Smooth muscle cell (in vitro differentiated cells): ENCODE measurements around the gene DST. TPM values are rescaled to one million over a fixed set of nuclear protein-coding genes. Genes with fewer than 3 reads are reported as not detected.
"Not testable (repeated sequence)": the region's sequence is repeated elsewhere in the genome, so short reads cannot be mapped to it uniquely, and the experiment has no call there.

ENCODE experiments used
- DNase-seq: peaks from one replicate; lab custom pipeline; 2025; ENCODE audit not compliant: unreplicated experiment; lab: John Stamatoyannopoulos, UW
- H2AFZ ChIP-seq: fragments of 200-600 bp; sonication (generic); 2 replicates; pipeline ENCODE4 v1.6.0; 2016; ENCODE audit warnings: antibody characterized with exemption, low read depth, mild to moderate bottlenecking
- H3F3A ChIP-seq: fragments of 200-600 bp; sonication (generic); 2 replicates; pipeline ENCODE4 v1.6.0; 2017; ENCODE audit warnings: antibody characterized with exemption, low read depth
- H3K27ac ChIP-seq: fragments of 200-600 bp; sonication (generic); 2 replicates; pipeline ENCODE4 v1.5.1; 2016; ENCODE audit warnings: low read depth, mild to moderate bottlenecking
- H3K27me3 ChIP-seq: fragments of 200-600 bp; sonication (generic); 2 replicates; pipeline ENCODE4 v1.6.1; 2016; ENCODE audit warnings: low read depth, mild to moderate bottlenecking
- H3K36me3 ChIP-seq: fragments of 200-600 bp; sonication (generic); 2 replicates; pipeline ENCODE4 v1.5.1; 2016; ENCODE audit warnings: low read depth
- H3K4me1 ChIP-seq: fragments of 200-600 bp; sonication (generic); 2 replicates; pipeline ENCODE4 v1.5.1; 2016; ENCODE audit warnings: low read depth
- H3K4me2 ChIP-seq: fragments of 200-600 bp; sonication (generic); 2 replicates; pipeline ENCODE4 v1.6.0; 2016; ENCODE audit warnings: mild to moderate bottlenecking
- H3K4me3 ChIP-seq: fragments of 200-600 bp; sonication (generic); 2 replicates; pipeline ENCODE4 v1.5.1; 2016; ENCODE audit warnings: mild to moderate bottlenecking
- H3K79me2 ChIP-seq: fragments of 200-600 bp; sonication (generic); 2 replicates; pipeline ENCODE4 v1.6.0; 2016; ENCODE audit warnings: low read depth, mild to moderate bottlenecking
- H3K9ac ChIP-seq: fragments of 200-600 bp; sonication (generic); 2 replicates; pipeline ENCODE4 v1.6.0; 2016; ENCODE audit warnings: low read depth
- H3K9me3 ChIP-seq: fragments of 200-600 bp; sonication (generic); replicated peaks from 2 replicates; pipeline ENCODE4 v1.5.1; 2016; ENCODE audit warnings: low read depth
- H4K20me1 ChIP-seq: fragments of 200-600 bp; sonication (generic); 2 replicates; pipeline ENCODE4 v1.6.0; 2016; ENCODE audit warnings: low read depth
- CTCF ChIP-seq: fragments of 200-600 bp; sonication (generic); IDR thresholded peaks from 2 replicates; pipeline ENCODE4 v1.5.1; 2017; ENCODE audit warnings: borderline replicate concordance, mild to moderate bottlenecking, antibody characterized with exemption; ENCODE audit not compliant: insufficient read depth, poor library complexity, severe bottlenecking
- WGBS: methylation state at CpG from one replicate; pipeline ENCODE4 v1.1.7; 2016; ENCODE audit warnings: low lambda C conversion rate; 5-methylcytosine and 5-hydroxymethylcytosine counted together
- polyA plus RNA-seq: library from polyadenylated mRNA; unstranded; fragments of >200 nt; fragmentation: Nextera tagmentation; extraction: Ambion mirVana; gene quantifications from 2 replicates; pipeline ENCODE4 v1.2.1, GENCODE V29; 2016
- total RNA-seq: library from RNA; depleted of rRNA; stranded (reverse); fragments of >200 nt; gene quantifications from 2 replicates; pipeline ENCODE4 v1.2.3, GENCODE V29; 2014

DST gene
- total and polyA plus RNA-seq, 2 experiments from 2014 or later: 17.1 to 186 TPM

GRCh38 chr6:56499095-56499494 lies 143.6 kb downstream of the DST start:
- H3K36me3 ChIP-seq: no peaks in the 10 kb centered on the region
- DNase-seq: no peak
- H3K4me1 ChIP-seq: no peaks in the 10 kb centered on the region
- peak overlapping the region; percentile 58 for H3K4me2 ChIP-seq
- H3K27me3 ChIP-seq: no peaks in the 10 kb centered on the region
- H3K79me2 ChIP-seq: no peaks in the 10 kb centered on the region
- peak overlapping the region; percentile 89 for H3K27ac ChIP-seq
- no peak overlapping the region for H2AFZ ChIP-seq
- H4K20me1 ChIP-seq: no peaks in the 10 kb centered on the region
- no peak overlapping the region for H3K4me3 ChIP-seq
- peaks cover 16% of the 10 kb centered on the region for H3F3A ChIP-seq
- H3K9me3 ChIP-seq: no peaks in the 10 kb centered on the region
- no peak for TF ChIP-seq CTCF
- H3K9ac ChIP-seq: peak overlapping the region; percentile 42

- Histone ChIP-seq H3K4me3 (no peak overlapping the region), H3K4me2 (no peak overlapping the region), H3K9me3 (no peaks in the 10 kb centered on the region), H3K36me3 (no peaks in the 10 kb centered on the region), H2AFZ (no peak overlapping the region), H3K27me3 (no peaks in the 10 kb centered on the region), H3F3A (peaks cover 16% of the 10 kb centered on the region), H3K4me1 (no peaks in the 10 kb centered on the region), H4K20me1 (no peaks in the 10 kb centered on the region), H3K9ac (no peak overlapping the region), H3K79me2 (no peaks in the 10 kb centered on the region), H3K27ac (no peak overlapping the region)
- 94% methylated on average over 3 of the region's 3 CpGs for WGBS
- no peak for DNase-seq
- no peak for TF ChIP-seq CTCF
Observed at GRCh38 chr6:56497691-56498090, 145.0 kb downstream of the DST start.

GRCh38 chr6:56497240-56497639 lies 145.4 kb downstream of the DST start:
- Histone ChIP-seq H3K9ac (no peak overlapping the region), H2AFZ (no peak overlapping the region), H3K79me2 (no peaks in the 10 kb centered on the region), H3K4me2 (no peak overlapping the region), H3K4me3 (no peak overlapping the region), H3F3A (peaks cover 16% of the 10 kb centered on the region), H3K9me3 (no peaks in the 10 kb centered on the region), H3K27ac (no peak overlapping the region), H4K20me1 (no peaks in the 10 kb centered on the region), H3K36me3 (no peaks in the 10 kb centered on the region), H3K4me1 (no peaks in the 10 kb centered on the region), H3K27me3 (no peaks in the 10 kb centered on the region)
- no peak for TF ChIP-seq CTCF
- no peak for DNase-seq
- WGBS: 89% methylated on average over 7 of the region's 7 CpGs

- H3K27me3 ChIP-seq, H3K36me3 ChIP-seq, H3K4me1 ChIP-seq, H3K9me3 ChIP-seq, H4K20me1 ChIP-seq, H3K79me2 ChIP-seq, H3K9ac ChIP-seq, DNase-seq, H3K27ac ChIP-seq, H3K4me2 ChIP-seq, H3K4me3 ChIP-seq, H2AFZ ChIP-seq: not testable (repeated sequence)
- H3F3A ChIP-seq: peaks cover 16% of the 10 kb centered on the region
- WGBS: 100% methylated on average over 1 of the region's 1 CpG
Observed at GRCh38 chr6:56496650-56497049, 146.0 kb downstream of the DST start.
